HCEC 1CT (cell line): ENCODE measurements around the gene NBEA.
"Not testable (repeated sequence)": the region's sequence is repeated elsewhere in the genome, so short reads cannot be mapped to it uniquely, and the experiment has no call there.

Experiments used
- DNase-seq: peaks from one replicate; pipeline ENCODE4 v3.0.0-alpha.2; 2017

NBEA gene

GRCh38 chr13:35603593-35604285 is 661.7 kb downstream of the NBEA start:
- DNase-seq = no peak

DNA sequence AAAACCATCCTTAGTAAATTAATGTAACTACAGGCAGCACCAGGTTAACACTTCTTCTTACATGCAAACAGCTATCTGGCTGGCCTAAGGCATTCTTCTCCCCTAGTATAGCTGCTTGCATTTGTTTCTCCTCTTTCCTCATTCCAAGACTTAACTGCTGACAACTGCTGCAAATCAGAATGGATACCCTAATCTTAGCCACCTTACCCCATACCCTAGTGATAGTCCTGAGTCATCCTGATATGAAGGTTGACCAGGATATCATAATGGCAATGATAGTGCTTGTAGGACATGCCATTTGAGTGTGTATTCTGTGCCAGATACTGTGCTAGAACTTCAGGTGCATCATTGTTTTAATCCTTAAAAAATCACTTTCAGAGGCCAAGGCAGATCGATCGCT is 672.6 kb downstream of the NBEA start:
- DNase-seq = no peak

- no peak for DNase-seq
Measured at GRCh38 chr13:35617420-35617819, 675.4 kb downstream of the NBEA start.

DNA sequence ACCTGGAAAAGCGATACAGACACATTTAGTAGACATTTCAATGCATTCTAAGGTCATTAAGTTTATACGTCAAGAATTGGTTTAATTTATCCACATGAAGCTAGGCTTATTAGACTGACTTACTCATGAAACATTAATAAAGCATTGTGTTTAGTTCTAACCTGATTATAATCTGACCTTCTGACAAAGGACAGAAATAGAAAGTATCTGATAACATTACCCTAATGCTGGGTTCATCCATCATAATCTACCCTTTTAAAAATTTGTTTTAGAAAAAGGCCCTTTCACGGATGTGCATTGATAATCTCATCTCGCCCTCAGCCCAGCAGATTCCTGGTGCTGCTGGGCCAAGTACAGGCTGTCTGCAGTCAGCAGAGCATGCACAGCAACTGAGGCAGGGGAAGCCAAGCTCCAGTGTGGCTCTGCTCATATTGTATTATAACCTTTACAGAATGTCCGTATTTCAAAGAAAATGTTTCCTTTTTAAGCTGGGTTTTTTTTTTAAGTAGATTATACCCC is 676.6 kb downstream of the NBEA start:
- no peak for DNase-seq

GRCh38 chr13:35621989-35622388 is 679.9 kb downstream of the NBEA start:
- no peak for DNase-seq

DNA sequence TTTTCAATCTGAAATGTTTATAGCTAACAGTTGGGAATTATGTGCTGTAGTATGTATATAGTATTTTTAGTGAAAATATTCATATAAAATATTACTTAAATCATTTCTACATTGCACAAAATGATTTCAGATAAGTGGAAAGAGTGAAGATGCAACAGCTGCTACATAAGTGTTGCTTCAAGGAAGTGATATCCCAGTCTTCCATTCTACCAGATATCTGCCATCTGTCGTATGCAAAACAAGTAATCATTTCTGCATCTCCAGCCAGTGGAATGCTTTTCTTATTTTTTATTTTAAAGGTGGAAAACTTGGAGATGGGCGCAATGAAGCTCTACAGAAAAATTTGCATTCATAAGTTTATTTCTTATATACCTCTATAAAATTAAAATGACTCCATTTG is 687.0 kb downstream of the NBEA start:
- no peak for DNase-seq

- DNase-seq = no peak
Measured at GRCh38 chr13:35630551-35631275, 688.6 kb downstream of the NBEA start.

DNA sequence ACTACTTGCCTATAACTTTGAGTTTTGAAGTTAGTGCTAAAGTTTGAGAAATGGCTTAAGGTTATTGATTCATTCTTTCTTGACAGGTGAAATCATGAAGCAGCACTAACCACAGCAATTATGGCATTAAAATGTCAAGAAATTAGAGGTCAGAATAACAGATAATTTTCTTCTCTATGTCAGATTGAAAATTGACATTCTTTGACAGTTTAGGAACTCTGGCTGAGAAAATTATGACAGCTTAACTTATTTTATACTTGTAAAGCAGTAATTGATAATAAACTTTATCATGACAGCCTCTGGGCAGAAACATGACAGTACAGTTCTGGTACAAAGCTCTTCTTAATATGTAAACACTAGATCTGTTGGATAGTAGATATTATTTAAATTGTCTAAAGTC is 689.6 kb downstream of the NBEA start:
- DNase-seq = no peak

- no peak for DNase-seq
Measured at GRCh38 chr13:35643625-35644024, 701.6 kb downstream of the NBEA start.

DNA sequence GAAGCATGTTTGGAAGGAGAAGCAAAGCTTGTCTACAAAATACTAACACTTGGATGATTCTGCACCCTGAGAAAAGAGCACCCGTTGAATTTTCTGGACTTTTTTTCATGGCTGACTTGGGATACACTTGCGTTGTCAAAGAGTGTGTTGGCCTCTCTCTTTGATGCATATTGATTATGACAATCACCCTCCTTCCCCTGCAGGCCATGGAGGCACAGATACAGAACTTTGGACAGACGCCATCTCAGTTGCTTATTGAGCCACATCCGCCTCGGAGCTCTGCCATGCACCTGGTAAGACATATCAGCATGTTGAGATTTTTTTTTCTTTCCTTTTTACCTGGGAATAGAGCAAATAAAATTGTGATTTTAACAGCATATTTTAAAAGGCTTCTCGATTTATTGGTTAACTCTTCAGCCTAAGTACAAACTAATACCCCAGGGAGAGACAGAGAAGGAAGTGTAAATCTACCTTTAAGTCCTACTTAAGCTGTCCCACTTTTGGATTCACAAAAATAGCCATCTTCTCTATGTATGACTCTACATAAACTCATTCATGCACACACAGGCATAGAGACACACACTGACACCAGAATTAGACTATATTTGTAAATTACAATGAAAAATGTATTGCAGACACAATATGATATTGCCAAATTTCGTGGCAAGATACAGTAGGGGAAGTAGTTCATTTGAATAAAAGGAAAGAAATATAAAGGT is 704.1 kb downstream of the NBEA start:
- DNase-seq = no peak

GRCh38 chr13:35648201-35648600 is 706.1 kb downstream of the NBEA start:
- DNase-seq = no peak

- DNase-seq = no peak
Measured at GRCh38 chr13:35649162-35649561, 707.1 kb downstream of the NBEA start.

GRCh38 chr13:35659796-35660195 is 717.7 kb downstream of the NBEA start:
- no peak for DNase-seq

DNA sequence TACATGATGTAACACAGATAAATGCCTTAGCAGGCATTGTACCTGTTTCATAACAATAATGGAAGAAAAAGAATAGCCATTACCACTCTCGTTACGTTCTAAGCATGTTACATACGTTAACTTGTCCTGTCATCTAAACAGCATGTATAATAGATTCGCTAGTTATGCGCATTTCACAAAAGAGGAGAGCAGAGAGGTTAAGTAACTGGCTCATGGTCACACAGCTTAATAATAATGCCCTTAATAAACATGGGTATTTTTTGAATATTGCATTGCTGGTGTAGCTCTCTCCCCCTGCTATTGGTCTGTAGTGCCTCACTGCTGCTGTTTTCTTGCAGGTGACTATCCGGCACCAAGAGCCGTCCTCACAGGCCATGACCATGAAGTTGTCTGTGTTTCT is 722.7 kb downstream of the NBEA start:
- no peak for DNase-seq

- DNase-seq = no peak
Measured at GRCh38 chr13:35669321-35669720, 727.3 kb downstream of the NBEA start.

- no peak for DNase-seq
Measured at GRCh38 chr13:35672611-35673010, 730.5 kb downstream of the NBEA start.

DNA sequence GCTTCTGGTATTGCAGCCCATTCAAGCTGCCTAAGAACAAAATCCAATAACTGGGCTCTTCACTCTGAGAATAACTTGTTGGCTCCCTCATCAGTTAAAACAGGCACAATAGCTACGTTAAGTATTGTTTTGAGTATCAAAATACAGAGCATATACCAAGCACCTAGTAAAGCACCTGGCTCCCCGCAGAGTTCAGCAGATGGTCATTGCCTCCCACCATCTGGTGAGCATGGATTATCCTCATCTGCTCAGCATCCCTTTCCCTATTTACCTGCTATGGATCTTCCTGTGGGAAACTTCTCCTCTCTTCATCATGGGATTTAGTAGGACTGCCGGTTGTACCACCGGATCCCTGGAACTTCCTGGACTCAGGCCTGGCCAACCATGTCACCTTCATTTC is 733.6 kb downstream of the NBEA start:
- no peak for DNase-seq

DNA sequence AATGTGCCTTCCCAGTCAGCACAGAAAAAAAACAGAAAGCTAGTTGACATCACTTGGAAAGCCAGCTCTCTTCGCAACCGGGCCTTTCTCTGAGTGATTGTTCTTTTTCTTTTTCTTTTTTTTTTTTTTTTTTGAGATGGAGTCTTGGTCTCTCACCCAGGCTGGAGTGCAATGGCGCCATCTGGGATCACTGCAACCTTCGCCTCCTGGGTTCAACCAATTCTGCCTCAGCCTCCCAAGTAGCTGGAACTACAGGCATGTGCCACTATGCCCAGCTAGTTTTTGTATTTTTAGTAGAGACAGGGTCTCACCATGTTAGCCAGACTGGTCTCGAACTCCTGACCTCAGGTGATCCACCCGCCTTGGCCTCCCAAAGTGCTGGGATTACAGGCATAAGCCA is 735.8 kb downstream of the NBEA start:
- not testable (repeated sequence) for DNase-seq

DNA sequence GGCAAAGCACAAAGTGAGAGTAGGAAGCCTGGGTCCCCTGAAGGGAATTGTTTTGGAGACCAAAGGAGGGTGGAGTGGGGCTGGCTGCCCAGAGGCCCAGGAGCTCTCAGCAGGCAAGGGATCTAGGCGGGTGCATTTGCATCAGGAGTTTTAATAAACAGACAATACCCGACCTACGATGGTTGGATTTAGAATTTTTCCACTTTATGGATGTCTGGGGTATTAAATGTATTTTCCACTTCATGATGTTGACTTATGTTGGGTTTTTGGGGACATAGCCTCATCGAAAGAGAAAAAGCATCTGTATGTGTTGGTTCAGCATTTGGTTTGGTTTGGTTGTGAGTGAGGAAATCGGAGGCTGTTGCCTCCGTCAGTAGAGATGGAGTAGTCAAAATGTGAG is 739.6 kb downstream of the NBEA start:
- DNase-seq = no peak

DNA sequence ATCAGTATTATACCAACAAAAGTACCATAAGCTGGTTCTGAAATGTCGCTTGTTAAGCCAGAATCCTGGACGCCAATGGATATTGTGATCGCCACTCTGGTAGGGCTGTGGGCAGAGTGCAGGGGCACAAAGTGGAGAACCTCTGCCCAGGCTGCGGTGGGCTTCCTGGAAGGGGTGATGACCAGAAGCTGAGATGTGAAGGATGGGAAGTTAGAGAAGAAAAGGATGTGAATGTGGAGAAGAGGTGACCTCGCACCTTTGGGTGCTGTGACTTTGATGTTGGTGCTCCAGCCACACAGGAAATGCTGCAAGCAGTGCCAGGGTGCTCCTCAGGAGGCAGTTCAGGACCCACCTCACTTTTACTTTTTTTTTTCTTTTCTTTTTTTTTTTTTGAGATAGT is 742.4 kb downstream of the NBEA start:
- no peak for DNase-seq

GRCh38 chr13:35687336-35687735 is 745.3 kb downstream of the NBEA start:
- no peak for DNase-seq

DNA sequence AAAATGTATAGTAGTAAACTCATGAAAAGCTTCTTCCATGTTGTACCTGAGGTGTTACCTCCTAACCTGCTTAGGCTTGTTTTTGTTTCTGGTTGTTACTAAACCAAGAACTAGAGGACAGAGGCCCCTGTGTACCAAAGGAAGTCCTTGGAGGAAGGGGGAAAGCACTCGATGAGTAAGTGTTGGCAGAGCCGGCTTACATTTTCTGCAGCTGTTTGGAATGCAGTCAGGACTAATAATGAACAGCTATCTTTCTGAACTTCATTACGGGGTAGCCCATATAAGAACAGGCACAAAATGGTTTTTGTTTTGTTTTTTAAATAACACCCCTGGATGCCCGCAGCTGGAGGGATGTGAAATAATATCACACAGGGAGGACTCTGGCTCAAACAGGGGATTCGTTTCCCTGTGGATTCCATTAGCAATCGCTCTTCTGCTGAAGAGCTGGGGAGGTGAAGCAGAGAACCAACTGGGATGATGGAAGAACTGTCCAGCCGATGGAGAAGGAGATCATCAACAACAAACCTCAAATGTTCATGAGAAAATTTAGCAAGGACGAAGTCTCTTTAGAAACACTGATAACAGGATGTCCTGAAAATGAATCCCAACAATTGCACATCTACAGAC is 748.6 kb downstream of the NBEA start:
- no peak for DNase-seq

- DNase-seq = no peak
Measured at GRCh38 chr13:35693134-35693784, 751.2 kb downstream of the NBEA start.
